ENCODE measurements around the gene EDNRA.
A peak's percentile ranks its signal among the peaks of the same experiment; 100 is the strongest.
"Not testable (repeated sequence)": the region's sequence is repeated elsewhere in the genome, so short reads cannot be mapped to it uniquely, and the experiment has no call there.

Gene EDNRA

DNA sequence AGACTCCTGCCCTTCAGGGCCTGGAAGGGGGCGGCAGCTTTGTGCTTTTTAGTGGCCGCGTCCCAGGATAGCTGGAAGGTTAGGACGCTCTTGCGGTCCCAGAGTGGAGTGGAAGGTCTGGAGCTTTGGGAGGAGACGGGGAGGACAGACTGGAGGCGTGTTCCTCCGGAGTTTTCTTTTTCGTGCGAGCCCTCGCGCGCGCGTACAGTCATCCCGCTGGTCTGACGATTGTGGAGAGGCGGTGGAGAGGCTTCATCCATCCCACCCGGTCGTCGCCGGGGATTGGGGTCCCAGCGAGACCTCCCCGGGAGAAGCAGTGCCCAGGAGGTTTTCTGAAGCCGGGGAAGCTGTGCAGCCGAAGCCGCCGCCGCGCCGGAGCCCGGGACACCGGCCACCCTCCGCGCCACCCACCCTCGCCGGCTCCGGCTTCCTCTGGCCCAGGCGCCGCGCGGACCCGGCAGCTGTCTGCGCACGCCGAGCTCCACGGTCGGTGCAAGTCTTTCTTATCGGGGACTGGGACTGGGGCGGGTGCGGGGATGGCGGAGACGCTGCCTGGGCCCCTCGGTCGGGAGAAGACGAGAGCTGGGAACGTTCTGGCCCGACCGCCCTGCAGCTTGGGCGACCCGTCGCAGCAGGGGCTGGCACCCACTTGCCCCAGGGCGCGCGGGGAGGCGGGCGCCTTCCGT lies at the start of gene EDNRA:
Gene EDNRA, plus strand, starts transcription at position 207 of the 686 bp plus-strand sequence. CDS start 4,585 bp downstream, outside the sequence.
- TF ChIP-seq, protein P1, sequence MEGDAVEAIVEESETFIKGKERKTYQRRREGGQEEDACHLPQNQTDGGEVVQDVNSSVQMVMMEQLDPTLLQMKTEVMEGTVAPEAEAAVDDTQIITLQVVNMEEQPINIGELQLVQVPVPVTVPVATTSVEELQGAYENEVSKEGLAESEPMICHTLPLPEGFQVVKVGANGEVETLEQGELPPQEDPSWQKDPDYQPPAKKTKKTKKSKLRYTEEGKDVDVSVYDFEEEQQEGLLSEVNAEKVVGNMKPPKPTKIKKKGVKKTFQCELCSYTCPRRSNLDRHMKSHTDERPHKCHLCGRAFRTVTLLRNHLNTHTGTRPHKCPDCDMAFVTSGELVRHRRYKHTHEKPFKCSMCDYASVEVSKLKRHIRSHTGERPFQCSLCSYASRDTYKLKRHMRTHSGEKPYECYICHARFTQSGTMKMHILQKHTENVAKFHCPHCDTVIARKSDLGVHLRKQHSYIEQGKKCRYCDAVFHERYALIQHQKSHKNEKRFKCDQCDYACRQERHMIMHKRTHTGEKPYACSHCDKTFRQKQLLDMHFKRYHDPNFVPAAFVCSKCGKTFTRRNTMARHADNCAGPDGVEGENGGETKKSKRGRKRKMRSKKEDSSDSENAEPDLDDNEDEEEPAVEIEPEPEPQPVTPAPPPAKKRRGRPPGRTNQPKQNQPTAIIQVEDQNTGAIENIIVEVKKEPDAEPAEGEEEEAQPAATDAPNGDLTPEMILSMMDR (conservative IDR thresholded peaks at IDR 0.05): no peak
- no peak for TF ChIP-seq ZFX (IDR thresholded peaks at IDR 0.05)
- peak within 1 kb of the TSS; percentile 24; the same call in 1 of the 2 replicates for H3K27ac ChIP-seq

DNA sequence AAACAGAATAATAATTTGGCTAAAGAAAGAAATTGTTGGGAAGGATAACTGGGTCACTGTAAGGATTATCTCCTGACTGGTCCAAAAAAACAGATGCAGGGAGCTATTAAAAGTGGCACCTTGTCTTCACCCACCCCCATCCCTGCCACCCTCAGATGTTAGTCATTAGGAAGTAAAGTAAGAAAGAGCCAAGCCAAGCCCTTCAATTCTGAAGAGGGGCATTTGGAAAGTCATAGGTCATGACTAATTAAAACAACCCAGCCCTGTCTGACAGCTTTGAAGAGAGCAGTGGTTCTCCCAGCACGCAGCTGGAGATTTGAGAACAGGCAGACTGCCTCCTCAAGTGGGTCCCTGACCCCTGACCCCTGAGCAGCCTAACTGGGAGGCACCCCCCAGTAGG lies 46.5 kb upstream of the EDNRA start:
- not testable (repeated sequence) for H3K27ac ChIP-seq

- TF ChIP-seq, protein P1 (conservative IDR thresholded peaks at IDR 0.05): no peak
- TF ChIP-seq ZFX (IDR thresholded peaks at IDR 0.05): no peak
- H3K27ac ChIP-seq: no peak overlapping the region
Observed at GRCh38 chr4:147440442-147440841, 40.5 kb upstream of the EDNRA start.

DNA sequence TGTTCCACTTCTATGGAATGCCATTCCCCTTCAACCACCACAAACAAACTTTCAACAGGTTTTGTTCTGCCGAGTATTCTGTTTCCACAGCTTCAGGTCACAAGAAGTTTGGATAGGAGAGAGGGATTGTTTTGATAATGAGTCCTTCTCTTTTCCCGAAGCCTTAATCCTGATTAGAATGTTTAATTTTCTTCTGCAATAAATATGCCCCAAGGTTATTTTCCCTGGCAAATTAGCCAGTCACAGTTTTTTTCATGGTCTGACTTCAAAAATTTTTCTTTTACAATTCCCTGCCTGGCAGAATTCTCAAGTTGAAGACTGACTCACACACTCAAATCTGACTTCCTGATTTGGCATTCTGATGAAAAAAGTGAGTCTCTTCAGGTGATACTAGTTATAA lies 33.1 kb upstream of the EDNRA start:
- TF ChIP-seq, protein P1 (conservative IDR thresholded peaks at IDR 0.05): no peak
- TF ChIP-seq ZFX (IDR thresholded peaks at IDR 0.05): no peak

GRCh38 chr4:147453561-147454141 lies 27.2 kb upstream of the EDNRA start:
- H3K27ac ChIP-seq: no peak overlapping the region
- TF ChIP-seq, protein P1 (conservative IDR thresholded peaks at IDR 0.05): no peak
- no peak for TF ChIP-seq ZFX (IDR thresholded peaks at IDR 0.05)

More for the DNA sequence above, 33.1 kb upstream of the EDNRA start:
- no peak overlapping the region for H3K27ac ChIP-seq

DNA sequence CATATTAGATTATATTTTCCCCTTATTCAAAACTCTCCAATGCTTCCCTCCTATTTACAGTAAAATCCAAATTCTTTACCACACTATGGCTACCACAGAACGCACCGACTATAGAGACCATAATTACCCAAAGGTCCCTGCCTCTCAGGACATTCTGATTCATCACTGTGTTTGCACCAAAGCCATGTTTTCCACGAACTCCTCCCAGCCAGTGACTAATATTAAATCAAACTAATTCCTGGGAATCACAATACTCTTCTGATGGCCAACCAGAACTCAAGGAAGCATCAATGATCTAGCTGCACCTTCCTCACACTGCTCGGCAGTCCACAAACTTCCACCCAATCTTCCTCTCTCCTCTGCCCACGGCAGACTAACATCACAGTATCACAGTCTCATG lies 24.2 kb upstream of the EDNRA start:
- H3K27ac ChIP-seq: no peak overlapping the region
- TF ChIP-seq, protein P1 (conservative IDR thresholded peaks at IDR 0.05): no peak
- no peak for TF ChIP-seq ZFX (IDR thresholded peaks at IDR 0.05)

DNA sequence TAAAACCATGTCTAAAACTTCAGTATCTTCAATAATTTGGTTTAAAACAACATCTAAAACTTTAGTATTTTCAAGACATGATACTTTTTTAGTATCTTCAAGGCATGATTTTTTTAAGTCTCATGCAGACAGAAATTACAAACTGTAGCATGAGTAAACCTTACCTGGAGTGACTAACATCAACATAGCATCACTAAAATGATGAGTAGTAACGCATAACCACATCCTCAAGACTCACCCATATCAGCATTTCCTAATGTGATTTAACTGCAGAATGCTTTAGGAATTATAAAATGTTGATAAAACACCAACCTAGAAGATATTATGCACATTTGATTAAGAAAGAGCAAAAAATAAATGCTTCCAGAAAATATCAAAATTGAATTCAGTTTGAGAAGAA lies 19.7 kb upstream of the EDNRA start:
- TF ChIP-seq, protein P1 (conservative IDR thresholded peaks at IDR 0.05): no peak
- no peak for TF ChIP-seq ZFX (IDR thresholded peaks at IDR 0.05)
- no peak overlapping the region for H3K27ac ChIP-seq

DNA sequence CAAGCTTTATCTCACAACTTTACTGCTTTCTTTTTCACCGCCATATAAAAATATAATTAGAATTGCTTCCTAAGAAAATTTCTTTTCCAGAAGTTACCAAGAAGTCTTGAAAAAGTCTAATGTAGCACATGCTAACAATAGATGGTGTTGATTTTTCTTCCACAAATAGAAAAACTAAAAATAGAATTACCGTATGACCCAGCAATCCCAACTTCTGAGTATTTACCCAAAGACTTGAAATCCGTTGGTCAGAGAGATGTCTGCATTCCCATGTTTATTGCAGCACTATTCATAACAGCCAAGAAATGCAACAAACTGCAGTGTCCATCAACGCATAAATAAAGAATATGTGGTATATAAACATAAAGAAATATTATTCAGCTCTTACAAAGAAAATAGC lies 17.8 kb upstream of the EDNRA start:
- TF ChIP-seq ZFX (IDR thresholded peaks at IDR 0.05): no peak
- TF ChIP-seq, protein P1 (conservative IDR thresholded peaks at IDR 0.05): no peak

More for the DNA sequence above, 17.8 kb upstream of the EDNRA start:
- H3K27ac ChIP-seq: no peak overlapping the region
